HG03469 (cell line): ENCODE measurements around the gene CEP112.

Experiments used
- ATAC-seq: cut with Tn5 transposase; IDR thresholded peaks from one replicate; pipeline ENCODE4 v1.9.1; 2021; ENCODE audit warnings: mild to moderate bottlenecking, moderate library complexity, moderate number of reproducible peaks; ENCODE audit not compliant: unreplicated experiment

CEP112 gene

DNA sequence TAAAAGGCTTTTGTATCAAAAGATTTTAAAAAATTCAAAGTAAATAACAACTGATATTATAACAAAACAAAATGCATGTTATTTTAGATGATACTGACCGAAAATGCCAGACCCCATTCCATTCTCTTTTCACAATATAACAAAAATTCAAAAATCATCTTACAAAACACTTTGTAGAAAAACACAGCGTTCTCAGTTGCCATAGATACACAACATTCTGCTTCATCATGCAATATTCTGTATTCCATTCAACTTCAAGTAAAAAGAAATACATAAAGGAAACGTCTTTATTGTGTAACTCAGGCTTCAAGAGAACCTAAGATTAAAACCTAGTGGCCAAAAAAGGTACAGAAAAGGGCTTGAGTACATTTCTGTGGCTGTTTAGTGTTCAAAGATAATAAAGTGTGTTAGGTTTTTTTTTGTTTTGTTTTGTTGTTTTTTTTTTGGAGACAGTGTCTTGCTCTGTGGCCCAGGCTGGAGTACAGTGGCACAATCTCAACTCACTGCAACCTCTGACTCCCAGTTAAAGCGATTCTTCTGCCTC lies 250.5 kb downstream of the CEP112 start:
- no peak for ATAC-seq

DNA sequence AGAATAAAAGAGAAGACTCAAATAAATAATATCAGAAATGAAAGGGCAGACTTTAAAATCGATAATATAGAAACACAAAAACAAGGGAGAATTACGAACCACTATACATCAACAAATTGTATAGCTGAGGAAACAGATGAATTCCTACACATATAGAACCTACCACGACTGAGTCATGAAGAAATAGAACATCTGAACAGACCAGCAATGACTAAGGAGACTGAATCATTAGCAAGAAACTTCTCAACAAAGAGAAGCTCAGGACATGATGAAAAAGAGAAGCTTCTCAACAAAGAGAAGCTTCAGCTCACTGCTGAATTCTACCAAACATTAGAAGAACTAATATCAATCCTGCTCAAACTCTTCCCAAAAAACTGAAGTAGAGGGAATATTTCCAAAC lies 255.9 kb downstream of the CEP112 start:
- no peak for ATAC-seq

DNA sequence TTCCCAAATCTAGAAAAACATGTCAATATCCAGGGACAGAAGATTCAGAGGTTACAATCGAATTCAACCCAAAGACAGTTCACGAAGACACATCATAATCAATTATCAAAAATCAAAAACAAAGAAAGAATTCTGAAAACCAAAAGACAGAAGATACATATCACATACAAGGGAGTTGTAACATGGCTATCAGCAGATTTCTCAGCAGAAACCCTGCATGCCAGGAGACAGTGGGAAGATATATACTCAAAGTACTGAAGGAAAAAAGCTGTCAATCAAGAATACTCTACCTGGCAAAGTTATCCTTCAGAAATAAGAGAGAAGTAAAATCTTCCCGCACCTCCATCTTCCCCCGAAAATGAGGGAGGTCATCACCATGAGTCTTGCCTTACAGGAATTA lies 258.6 kb downstream of the CEP112 start:
- no peak for ATAC-seq

DNA sequence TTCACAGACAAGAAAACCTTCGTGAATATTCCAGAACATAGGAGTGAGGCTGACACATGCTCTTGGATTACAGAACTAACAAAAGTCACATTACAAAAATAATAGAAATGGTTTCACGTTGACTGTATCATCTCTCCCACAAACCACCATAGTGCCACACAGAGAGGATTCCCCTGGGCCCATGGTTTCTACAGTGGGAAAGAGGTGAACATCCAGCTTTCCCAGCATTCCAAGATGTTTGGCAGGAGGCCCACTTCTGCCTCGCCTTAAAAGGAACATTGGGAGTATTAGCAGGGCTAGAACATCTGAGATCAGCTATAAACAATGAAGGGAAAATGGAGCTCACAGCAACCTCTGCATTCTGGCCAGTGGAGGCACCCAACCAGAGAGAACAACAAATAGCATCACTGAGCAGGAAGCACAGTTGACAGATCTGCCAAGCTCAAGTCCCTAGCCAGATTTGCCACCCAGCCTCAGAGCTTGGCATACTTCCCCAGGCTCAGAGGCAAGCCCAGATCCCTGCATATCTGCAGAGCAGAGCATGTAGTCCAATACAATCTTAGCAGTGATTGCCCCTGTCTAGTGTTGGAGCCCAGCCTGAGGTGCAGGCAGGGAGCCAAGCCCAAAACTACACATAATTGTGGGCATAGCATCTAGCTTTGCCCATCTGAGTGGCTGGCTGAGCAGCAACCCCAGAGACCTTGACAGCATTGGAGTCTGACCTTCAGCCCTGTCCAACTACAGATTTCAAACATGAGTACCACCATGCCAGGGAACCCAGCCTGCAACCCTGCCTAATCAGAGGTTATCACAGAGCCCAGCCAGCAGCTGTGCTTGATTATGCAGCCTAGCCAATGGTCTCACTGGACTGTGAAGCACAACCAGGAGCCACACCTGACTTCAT lies 260.4 kb downstream of the CEP112 start:
- no peak for ATAC-seq

DNA sequence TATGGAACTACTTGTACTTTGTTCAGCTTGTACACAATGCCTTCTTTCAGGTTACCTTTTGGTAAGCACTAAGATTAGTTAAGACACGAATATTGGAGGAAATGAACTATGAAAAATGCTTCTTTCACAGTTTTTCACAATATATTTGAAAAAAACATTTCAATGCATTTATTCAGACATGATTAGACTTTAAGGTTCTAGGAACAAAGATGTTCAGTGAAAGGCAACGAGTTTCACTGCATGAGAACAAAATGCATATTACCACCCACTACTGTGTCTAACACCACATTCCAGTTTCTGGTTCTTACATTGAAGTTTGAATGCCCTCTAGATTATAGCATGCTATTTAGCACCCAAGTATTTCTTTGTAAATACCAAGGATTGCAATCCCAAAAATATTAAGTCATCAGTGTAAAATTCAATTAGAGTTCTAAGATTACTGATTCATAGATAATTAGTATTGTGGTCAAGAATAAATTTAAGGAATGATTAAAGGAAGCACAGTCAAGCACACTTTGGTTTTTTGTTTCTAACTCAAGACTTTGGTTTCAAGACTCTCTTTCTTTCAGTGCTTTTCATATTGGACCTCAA lies 261.7 kb downstream of the CEP112 start:
- no peak for ATAC-seq

DNA sequence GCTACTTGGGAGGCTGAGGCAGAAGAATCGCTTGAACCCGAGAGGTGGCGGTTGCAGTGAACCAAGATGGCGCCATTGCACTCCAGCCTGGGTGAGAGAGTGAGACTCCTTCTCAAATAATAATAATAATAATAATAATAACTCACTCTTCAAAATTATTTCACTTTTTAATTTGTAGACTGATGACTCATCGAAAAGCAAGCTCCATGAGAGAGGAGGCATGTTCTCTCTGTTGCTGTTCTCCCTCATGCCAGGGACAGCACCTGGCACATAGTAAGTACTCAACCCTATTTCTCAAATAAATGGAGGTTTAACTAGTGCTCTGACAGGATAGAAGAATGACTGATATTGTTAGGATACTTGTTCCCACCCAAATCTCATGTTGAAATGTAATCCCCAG lies 265.3 kb downstream of the CEP112 start:
- no peak for ATAC-seq

DNA sequence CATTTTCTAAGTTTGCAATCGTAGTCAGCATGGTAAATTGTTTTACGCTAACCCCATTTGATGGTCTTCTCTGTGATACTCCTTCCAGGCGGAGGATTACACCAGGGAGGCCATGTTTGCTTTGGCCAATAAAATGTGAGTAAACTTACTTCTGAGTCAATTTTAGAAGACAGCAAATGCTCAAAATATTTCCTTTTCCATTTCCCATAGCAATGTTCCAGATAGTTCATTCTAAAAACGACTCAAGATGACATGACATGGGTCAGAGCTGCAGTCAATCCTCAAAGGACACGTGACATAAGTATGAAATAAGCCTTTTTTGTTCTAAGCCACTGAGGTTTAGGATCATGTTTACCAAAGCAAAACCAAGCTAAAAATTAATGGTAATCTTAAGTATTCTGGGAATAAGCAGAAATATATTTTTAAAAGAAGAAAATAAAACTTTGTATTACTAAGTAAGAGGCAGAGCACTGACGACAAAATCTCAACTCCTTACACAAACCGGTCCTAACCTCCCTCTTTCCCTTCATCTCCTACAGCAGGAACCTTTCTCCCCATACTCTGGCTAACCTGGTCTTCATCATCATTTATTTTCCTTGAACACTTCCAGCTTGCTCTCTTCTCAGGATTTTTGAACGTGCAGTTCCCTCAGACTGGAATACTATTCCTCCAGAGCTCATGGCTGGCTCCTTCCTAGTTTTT lies 266.2 kb downstream of the CEP112 start:
- no peak for ATAC-seq

DNA sequence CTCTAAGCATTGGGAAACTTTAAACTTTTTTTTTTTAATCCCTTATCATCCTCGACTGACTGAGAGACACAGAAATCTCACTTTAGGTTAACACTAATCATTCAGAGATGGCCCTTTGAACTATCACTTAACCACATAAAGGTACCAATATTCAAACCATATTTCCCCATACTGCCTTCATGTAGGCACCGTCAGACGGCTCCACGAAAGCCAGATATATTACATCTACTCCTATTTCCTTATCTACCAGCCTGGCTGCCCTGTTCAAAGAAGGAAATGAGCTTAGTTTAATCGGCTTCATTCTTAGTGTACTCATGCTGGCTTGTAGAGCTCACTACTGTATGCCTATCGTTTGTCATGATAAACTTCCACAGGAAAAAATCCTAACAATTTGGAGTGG lies 270.9 kb downstream of the CEP112 start:
- ATAC-seq: no peak

DNA sequence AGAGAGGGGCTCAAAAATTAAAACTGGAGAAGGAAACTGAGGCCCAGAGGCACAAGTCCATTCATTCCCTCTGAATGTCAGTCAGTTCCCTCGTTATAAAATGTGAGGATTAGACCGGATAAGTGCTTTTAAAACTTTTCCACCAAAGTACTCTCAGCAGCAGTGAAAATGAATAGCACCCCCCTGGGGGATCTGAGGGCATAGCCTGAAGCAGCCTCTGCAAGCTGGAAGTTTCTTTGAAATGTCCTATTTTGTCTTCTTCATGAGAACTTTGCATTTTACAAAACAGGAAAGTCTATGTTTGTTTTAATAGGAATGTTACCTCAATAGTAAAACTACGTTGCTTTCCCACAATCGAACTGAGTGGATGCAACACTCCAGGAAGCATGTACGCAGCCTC lies 273.0 kb downstream of the CEP112 start:
- ATAC-seq: no peak

DNA sequence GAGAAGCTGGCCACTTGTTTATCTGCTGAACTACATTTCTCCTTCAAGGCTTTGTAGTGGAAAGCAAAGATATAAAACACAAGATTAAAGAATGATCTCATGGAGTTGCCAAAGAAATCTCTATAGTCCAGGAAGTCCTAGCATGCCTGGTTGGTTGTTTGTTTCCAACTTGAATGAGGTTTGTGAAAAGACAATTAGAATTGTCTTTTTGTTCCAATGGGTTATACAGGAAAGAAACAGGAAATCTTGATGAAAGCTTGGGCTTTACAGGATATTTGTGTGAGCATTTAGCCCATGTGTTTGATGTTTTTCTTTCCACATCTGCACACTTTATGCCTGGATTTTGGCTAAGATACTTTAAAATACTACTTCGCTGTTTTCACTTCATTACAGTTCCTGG lies 273.4 kb downstream of the CEP112 start:
- no peak for ATAC-seq

DNA sequence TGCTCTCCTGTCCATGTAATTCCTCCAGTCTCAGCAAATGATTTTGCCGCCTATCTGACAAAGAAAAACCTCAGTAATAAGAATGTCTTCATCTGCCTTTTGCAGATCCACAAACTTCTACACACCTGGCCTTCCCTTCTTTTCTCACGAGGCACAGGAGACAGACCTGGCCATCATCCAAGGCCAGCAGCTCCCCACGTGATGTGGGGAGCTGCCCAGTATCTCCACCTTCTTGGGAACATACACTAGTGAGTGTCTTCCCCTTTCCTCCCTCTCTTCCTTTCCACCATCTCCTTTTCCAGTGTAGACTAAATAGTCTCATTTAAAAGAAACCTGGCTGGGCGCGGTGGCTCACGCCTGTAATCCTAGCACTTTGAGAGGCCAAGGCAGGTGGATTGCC lies 274.4 kb downstream of the CEP112 start:
- no peak for ATAC-seq

DNA sequence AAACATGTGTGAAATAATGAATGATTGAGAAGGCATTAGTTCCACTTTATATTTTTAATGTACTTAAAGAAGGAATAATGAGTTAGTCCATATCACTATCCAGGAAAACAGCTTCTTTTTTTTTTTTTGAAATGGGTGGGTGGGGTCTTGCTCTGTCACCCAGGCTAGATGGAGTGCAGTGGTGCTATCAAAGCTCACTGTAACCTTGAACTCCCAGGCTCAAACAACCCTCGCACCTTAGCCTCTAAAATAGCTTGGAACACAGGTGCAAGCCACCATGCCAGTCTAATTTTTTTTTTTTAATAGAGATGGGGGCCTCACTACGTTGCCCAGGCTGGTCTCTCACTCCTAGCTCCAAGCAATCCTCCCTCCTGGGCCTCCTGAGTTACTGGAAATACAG lies 275.5 kb downstream of the CEP112 start:
- ATAC-seq: no peak

DNA sequence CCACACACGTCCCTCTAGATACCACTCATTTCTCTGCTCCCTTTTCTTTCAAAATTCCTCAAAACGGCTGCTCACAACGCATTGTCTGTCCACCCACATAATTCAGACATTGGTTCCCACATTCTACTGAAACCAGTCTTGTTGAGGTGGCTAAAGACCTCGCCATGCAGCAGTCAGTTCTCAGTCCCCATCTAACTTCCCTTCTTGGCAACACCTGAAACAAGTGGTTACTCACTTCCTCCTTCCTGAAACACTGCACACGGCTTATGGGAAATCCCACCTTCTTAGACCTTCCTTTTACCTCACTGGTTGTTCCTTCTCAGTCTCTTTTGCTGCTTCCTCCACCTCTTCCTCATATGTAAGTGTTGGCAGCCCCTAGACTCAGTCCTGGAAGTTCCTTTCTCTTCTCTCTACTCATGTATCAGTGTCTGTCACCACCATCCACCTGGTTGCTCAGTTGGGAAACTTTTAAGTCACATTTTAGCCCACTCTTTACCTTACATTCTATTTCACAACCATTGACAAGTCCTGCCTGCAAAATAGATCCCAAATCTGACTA lies 277.1 kb downstream of the CEP112 start:
- peak; percentile 96 for ATAC-seq

DNA sequence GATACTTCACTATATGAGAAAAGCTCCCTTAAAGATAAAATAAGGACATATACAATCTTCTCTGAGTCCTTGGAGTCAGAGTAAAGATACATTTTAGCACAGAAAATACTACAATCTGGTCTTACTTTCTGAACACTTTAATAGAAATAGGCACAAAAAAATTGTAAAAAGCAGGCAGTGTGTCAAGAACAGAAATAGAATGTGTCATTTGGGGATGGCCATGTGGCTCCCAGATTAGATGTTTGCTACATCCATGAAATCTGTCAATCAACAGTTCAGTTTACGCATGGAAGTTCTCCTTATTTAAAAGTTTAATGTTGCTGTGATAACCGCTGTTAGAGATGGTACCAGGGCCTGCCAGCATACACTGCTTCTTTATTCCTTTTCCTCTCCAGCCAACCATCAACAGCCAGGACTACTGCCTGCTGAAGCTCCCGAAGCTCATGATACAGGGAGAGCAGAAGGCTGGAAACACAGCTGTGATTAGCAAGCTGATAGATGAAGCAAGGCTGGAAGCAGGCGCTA lies 278.5 kb downstream of the CEP112 start:
- ATAC-seq: no peak

DNA sequence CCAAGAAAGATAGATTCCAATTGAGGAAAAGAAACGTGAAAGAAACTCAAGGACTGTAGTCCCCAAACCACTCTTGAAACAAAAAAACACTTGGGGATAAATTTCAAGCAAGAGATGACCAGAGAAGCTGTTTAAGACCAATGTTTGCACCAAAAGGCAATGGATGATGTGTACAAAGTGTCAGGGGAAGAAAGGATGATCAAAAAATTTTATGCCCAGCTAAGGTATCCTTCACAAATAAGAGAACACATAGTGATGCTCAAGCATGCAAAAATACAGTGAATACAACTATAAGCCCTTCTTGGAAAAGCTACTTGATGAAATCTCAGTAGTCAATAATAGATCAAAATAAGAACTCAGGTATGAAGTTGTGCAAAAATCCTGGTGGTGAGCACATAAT lies 281.1 kb downstream of the CEP112 start:
- ATAC-seq: no peak

DNA sequence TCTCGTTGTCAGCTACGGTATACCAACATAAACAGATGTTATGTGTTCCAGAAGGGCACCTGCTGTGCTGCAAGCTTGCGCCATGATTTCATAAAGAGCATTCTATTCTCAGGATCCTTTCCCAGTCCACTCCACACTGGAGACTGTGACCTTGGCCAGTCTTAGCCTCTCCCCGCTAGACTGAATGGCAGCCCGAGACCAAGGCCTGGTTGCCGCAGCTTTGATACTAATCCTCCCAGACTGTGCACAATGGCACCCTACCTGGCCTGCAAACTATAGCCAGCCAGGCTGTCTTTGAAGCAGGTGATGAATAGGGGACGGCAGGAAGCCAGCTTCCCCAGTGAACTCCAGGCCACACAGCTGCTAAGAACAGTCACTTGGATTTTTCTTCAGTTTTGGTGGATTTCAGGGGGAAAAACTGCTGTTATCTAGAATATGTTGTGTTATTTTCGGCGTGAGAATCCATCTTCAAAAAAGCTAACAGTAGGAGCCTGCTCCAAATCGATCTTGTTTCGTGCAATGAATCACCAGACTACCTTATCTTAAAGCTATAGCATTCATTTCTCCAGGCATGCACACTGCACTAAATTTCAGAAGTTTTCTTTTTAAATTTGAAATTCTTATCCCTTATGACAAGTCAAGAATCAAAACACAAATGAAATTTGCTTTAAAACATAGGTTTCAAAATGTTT lies 289.0 kb downstream of the CEP112 start:
- no peak for ATAC-seq

DNA sequence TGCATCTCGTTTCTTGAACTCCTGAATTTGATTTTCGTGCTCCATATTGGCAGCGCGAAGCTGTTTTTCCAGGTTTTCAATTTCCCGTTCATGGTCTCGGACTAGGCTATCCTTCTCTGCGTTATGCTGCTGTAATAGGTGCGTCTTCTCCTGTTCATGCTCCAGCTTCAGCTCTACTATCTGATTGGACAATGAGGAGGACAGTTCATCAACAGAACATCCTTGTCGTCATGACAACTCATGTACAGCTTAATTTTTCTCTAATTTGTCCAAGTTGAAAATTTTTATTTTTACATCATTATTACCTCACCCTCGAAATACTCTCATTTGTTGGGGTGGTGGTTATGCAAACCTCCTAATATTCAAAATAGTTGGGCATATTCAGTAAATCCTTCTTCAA lies 289.8 kb downstream of the CEP112 start:
- ATAC-seq: no peak

DNA sequence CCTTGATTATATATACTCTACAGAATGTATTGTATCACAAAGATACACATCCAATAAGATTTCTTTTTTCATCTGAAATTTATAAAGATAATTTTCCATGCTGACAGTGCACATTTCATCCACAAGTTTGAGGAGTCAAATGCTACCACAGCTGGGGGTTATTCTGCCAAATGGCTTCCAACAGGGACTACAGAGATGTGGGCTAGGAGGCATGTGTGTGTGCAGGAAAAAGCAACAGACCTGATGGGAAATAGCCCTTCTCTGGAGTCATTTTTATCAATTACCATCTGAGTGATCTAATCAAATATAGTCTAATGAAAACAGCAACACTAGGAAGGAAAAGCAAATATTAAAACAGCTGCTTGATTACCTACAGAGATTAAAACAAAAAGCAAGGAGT lies 290.5 kb downstream of the CEP112 start:
- no peak for ATAC-seq

DNA sequence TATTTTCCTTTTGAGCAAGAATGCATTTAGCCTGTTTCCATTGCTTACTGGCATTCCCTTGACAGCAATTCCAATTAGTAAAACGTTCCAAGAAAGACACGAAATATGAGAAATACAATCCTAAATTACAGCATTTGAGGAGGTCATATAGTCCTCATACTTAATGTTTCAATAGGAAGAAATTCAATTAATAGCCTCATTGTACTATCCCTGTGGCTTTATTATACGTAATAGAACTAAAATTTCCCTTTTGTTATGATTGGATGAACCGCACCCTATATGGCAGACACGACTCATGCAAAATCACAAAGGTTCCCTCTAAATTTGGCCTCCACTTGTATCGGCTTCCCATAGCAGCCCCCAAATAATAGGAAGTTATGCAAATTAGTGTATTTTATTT lies 291.7 kb downstream of the CEP112 start:
- ATAC-seq: no peak

DNA sequence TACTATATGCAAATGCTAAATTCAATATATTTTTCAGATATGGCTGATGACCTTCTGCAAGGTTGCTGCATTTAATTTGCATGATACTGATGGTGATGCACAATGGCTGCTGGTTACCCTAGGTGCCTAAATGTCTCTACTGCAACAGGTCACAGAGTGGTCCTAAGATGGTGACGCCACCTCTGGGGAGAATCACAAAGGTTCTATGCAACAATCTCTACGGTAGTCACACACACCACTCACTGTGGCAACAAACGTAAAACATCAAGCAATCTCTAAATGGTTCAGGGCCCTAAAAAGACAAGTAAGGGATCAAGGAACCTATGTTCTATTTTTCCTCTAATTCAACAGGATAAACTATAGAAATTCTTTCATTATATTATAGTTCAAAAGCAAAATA lies 293.3 kb downstream of the CEP112 start:
- no peak for ATAC-seq

DNA sequence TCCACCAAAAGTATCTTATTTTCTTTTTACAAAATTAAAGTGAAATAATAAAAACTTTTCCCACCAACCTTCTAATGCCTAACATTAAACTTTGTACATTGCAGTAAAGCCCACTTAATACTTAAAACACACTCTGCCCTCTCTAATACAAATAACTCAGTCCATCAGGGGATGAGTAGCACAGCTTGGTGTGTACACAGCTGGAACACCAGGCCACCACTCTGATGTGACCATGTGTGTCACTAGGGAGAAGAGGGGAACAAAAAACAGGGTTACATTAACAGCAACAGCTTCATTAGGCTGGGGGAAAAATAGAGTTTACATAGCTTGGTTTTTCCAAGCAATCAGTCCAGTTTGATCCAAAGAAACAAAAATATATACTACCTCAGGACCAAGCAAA lies 295.0 kb downstream of the CEP112 start:
- ATAC-seq: no peak
